Measurements from ENCODE around the gene CHMP1A. TPM values are rescaled to one million over a fixed set of nuclear protein-coding genes. Genes with fewer than 3 reads are reported as not detected.
A peak's percentile ranks its signal among the peaks of the same experiment; 100 is the strongest.

Gene CHMP1A
- total RNA-seq, 3 donors from 2014 or later (not counting 1 experiment from before 2014, with no cell fraction given) = 124 to 135 (median 134) TPM

GRCh38 chr16:89605186-89605970 lies 52.1 kb downstream of the CHMP1A start:
- H3K27me3 Mint-ChIP-seq (ENCODE audit: low read depth in 2 of 2) = peaks cover 0 to 1% of the 10 kb centered on the region in 2 donors
- no peaks in the 10 kb centered on the region for H3K9me3 Mint-ChIP-seq
- Histone ChIP-seq H3K4me1 (ENCODE audit: control insufficient read depth, insufficient read depth, low read length) (peaks cover 16% of the 10 kb centered on the region), H3K4me3 (ENCODE audit: low read length) (no peak overlapping the region), H3K27ac (ENCODE audit: low read length) (no peak overlapping the region), H3K27me3 (ENCODE audit: control insufficient read depth, insufficient read depth, low read length) (no peaks in the 10 kb centered on the region), H3K9me3 (ENCODE audit: control insufficient read depth, insufficient read depth, low read length) (no peaks in the 10 kb centered on the region), H3K36me3 (ENCODE audit: control insufficient read depth, insufficient read depth, low read length) (no peaks in the 10 kb centered on the region)
- peaks cover 7 to 15% of the 10 kb centered on the region in 2 donors for H3K4me1 Mint-ChIP-seq
- 92% methylated on average over 33 of the region's 34 CpGs for WGBS (ENCODE audit: insufficient coverage)
- ATAC-seq (no peak), DNase-seq (no peak)
- TF ChIP-seq CTCF (IDR thresholded peaks at IDR 0.05) = no peak
- no peak overlapping the region for H3K4me3 Mint-ChIP-seq
- no peaks in the 10 kb centered on the region for H3K36me3 Mint-ChIP-seq
- intact Hi-C loops (cut with micrococcal nuclease) = no loop called here
- no peak overlapping the region for H3K27ac Mint-ChIP-seq

GRCh38 chr16:89604764-89605163 lies 52.7 kb downstream of the CHMP1A start:
- Histone ChIP-seq H3K4me3 (ENCODE audit: low read length) (no peak overlapping the region), H3K27ac (ENCODE audit: low read length) (no peak overlapping the region), H3K9me3 (ENCODE audit: control insufficient read depth, insufficient read depth, low read length) (no peaks in the 10 kb centered on the region), H3K4me1 (ENCODE audit: control insufficient read depth, insufficient read depth, low read length) (peaks cover 16% of the 10 kb centered on the region), H3K27me3 (ENCODE audit: control insufficient read depth, insufficient read depth, low read length) (no peaks in the 10 kb centered on the region), H3K36me3 (ENCODE audit: control insufficient read depth, insufficient read depth, low read length) (no peaks in the 10 kb centered on the region)
- no peak overlapping the region for H3K27ac Mint-ChIP-seq
- no peak for TF ChIP-seq CTCF (IDR thresholded peaks at IDR 0.05)
- peaks cover 7 to 15% of the 10 kb centered on the region in 2 donors for H3K4me1 Mint-ChIP-seq
- no peak overlapping the region for H3K4me3 Mint-ChIP-seq
- intact Hi-C loops (cut with micrococcal nuclease) = no loop called here
- no peaks in the 10 kb centered on the region for H3K9me3 Mint-ChIP-seq
- no peak for ATAC-seq
- no peak for DNase-seq
- 92% methylated on average over 16 of the region's 16 CpGs for WGBS (ENCODE audit: insufficient coverage)
- H3K27me3 Mint-ChIP-seq (ENCODE audit: low read depth in 2 of 2) = no peaks in the 10 kb centered on the region
- no peaks in the 10 kb centered on the region for H3K36me3 Mint-ChIP-seq

DNA sequence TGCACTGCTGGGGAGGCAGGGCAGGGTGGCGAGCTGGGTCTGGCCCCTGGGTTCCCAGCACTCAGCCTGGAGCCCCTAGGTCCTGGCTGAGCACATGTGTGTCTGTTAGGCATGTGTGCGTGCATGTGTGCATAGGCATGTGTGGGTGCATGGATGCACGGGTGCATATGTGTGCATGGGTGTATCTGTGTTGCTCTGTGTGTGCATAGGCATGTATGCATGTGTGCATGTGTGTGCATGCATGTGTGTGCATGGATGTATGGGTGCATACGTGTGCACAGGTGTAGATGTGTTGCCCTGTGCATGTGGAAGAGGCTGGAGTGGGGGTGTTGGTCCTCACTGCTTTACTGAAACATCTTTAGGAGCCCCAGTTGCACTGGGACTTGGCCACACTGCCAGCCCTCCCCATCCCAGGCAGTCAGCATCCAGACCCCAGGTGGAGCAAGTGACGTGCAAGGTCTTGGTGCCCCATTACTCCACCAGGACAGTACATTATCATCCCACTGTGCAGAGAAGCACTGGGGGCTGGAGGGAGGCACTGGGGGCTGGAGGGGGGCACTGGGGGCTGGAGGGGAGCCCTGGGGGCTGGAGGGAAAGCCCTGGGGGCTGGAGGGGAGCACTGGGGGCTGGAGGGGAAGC lies 54.4 kb downstream of the CHMP1A start:
- no peaks in the 10 kb centered on the region for H3K27me3 ChIP-seq (ENCODE audit: control insufficient read depth, insufficient read depth, low read length)
- intact Hi-C loops (cut with micrococcal nuclease) = no loop called here
- DNase-seq = no peak
- WGBS (ENCODE audit: insufficient coverage) = 67% methylated on average over 5 of the region's 5 CpGs
- no peak overlapping the region for H3K4me3 ChIP-seq (ENCODE audit: low read length)
- no peak for TF ChIP-seq CTCF (IDR thresholded peaks at IDR 0.05)
- Mint-ChIP-seq H3K27me3 (ENCODE audit: low read depth in 2 of 2) (no peaks in the 10 kb centered on the region), H3K9me3 (no peaks in the 10 kb centered on the region), H3K27ac (peak overlapping the region in 1 of 2 donors; percentile 73), H3K4me1 (peaks cover 7 to 15% of the 10 kb centered on the region in 2 donors), H3K4me3 (no peak overlapping the region), H3K36me3 (no peaks in the 10 kb centered on the region)
- no peaks in the 10 kb centered on the region for H3K9me3 ChIP-seq (ENCODE audit: control insufficient read depth, insufficient read depth, low read length)
- H3K27ac ChIP-seq (ENCODE audit: low read length) = no peak overlapping the region
- H3K36me3 ChIP-seq (ENCODE audit: control insufficient read depth, insufficient read depth, low read length) = no peaks in the 10 kb centered on the region
- no peak for ATAC-seq
- H3K4me1 ChIP-seq (ENCODE audit: control insufficient read depth, insufficient read depth, low read length) = peaks cover 16% of the 10 kb centered on the region
